ENCODE measurements around the gene NUP214.
"Not testable (repeated sequence)": the region's sequence is repeated elsewhere in the genome, so short reads cannot be mapped to it uniquely, and the experiment has no call there.

NUP214 gene

GRCh38 chr9:131096269-131097125 is 28.9 kb upstream of the NUP214 start, which contains the start of gene AIF1L:
AIF1L (plus strand) TSS chr9:131096531; CDS start chr9:131096630, 99 bp downstream.
- peak; percentile 50 for DNase-seq

- DNase-seq, result no peak
These were observed 28.0 kb upstream of the NUP214 start for GRCh38 chr9:131097126-131097947.

- DNase-seq, result no peak
These were observed 27.5 kb upstream of the NUP214 start for GRCh38 chr9:131097948-131098278.

GRCh38 chr9:131098391-131099101 is 26.8 kb upstream of the NUP214 start:
- no peak for DNase-seq

GRCh38 chr9:131099102-131099606 is 26.2 kb upstream of the NUP214 start:
- no peak for DNase-seq

- not testable (repeated sequence) for DNase-seq
These were observed 25.5 kb upstream of the NUP214 start for GRCh38 chr9:131099845-131100244.

GRCh38 chr9:131100445-131100844 is 24.9 kb upstream of the NUP214 start:
- no peak for DNase-seq

GRCh38 chr9:131101207-131101964 is 24.0 kb upstream of the NUP214 start:
- DNase-seq, result no peak

- no peak for DNase-seq
These were observed 22.4 kb upstream of the NUP214 start for GRCh38 chr9:131103024-131103423.

GRCh38 chr9:131103535-131103934 is 21.9 kb upstream of the NUP214 start:
- no peak for DNase-seq

- no peak for DNase-seq
These were observed 21.2 kb upstream of the NUP214 start for GRCh38 chr9:131104016-131104740.

GRCh38 chr9:131105952-131106351 is 19.4 kb upstream of the NUP214 start:
- no peak for DNase-seq

GRCh38 chr9:131107760-131108159 is 17.6 kb upstream of the NUP214 start:
- no peak for DNase-seq

- no peak for DNase-seq
These were observed 14.1 kb upstream of the NUP214 start for GRCh38 chr9:131111186-131111853.

- no peak for DNase-seq
These were observed 13.5 kb upstream of the NUP214 start for GRCh38 chr9:131111854-131112311.

- no peak for DNase-seq
These were observed 12.8 kb upstream of the NUP214 start for GRCh38 chr9:131112374-131113154.

GRCh38 chr9:131113655-131114054 is 11.7 kb upstream of the NUP214 start:
- DNase-seq, result no peak

- no peak for DNase-seq
These were observed 11.3 kb upstream of the NUP214 start for GRCh38 chr9:131114084-131114535.

GRCh38 chr9:131115360-131115742 is 10.0 kb upstream of the NUP214 start:
- DNase-seq, result not testable (repeated sequence)
